ENCODE results near the gene PSMD12.
"Not testable (repeated sequence)": the region's sequence is repeated elsewhere in the genome, so short reads cannot be mapped to it uniquely, and the experiment has no call there.

The PSMD12 gene

GRCh38 chr17:67353161-67353560 is 13.2 kb downstream of the PSMD12 start:
- no peak for DNase-seq

- DNase-seq: no peak
These were observed 17.0 kb downstream of the PSMD12 start for GRCh38 chr17:67349420-67349819.

GRCh38 chr17:67347826-67348225 is 18.6 kb downstream of the PSMD12 start:
- DNase-seq: no peak

GRCh38 chr17:67343237-67343636 is 23.1 kb downstream of the PSMD12 start:
- DNase-seq: no peak

- not testable (repeated sequence) for DNase-seq
These were observed 28.0 kb downstream of the PSMD12 start for GRCh38 chr17:67338353-67338752.

GRCh38 chr17:67336859-67337258 is 29.5 kb downstream of the PSMD12 start:
- DNase-seq: no peak

- no peak for DNase-seq
These were observed 31.0 kb downstream of the PSMD12 start for GRCh38 chr17:67335245-67335835.

GRCh38 chr17:67332162-67332508 is 34.2 kb downstream of the PSMD12 start:
- DNase-seq: not testable (repeated sequence)

- DNase-seq: not testable (repeated sequence)
These were observed 34.8 kb downstream of the PSMD12 start for GRCh38 chr17:67331381-67332161.

- no peak for DNase-seq
These were observed 38.4 kb downstream of the PSMD12 start for GRCh38 chr17:67328026-67328425.

- not testable (repeated sequence) for DNase-seq
These were observed 39.2 kb downstream of the PSMD12 start for GRCh38 chr17:67326959-67327745.

GRCh38 chr17:67326440-67326839 is 39.9 kb downstream of the PSMD12 start:
- DNase-seq: no peak

- no peak for DNase-seq
These were observed 42.0 kb downstream of the PSMD12 start for GRCh38 chr17:67324330-67324729.

GRCh38 chr17:67323445-67323844 is 42.9 kb downstream of the PSMD12 start:
- no peak for DNase-seq

GRCh38 chr17:67322042-67322787 is 44.2 kb downstream of the PSMD12 start:
- DNase-seq: no peak

GRCh38 chr17:67321486-67321885 is 44.9 kb downstream of the PSMD12 start:
- not testable (repeated sequence) for DNase-seq

- no peak for DNase-seq
These were observed 49.6 kb downstream of the PSMD12 start for GRCh38 chr17:67316781-67317180.

GRCh38 chr17:67315865-67316264 is 50.5 kb downstream of the PSMD12 start:
- DNase-seq: no peak

GRCh38 chr17:67312265-67312664 is 54.1 kb downstream of the PSMD12 start:
- no peak for DNase-seq

- DNase-seq: no peak
These were observed 54.8 kb downstream of the PSMD12 start for GRCh38 chr17:67311575-67311974.

GRCh38 chr17:67310406-67310805 is 56.0 kb downstream of the PSMD12 start:
- DNase-seq: no peak

- not testable (repeated sequence) for DNase-seq
These were observed 60.7 kb downstream of the PSMD12 start for GRCh38 chr17:67305446-67306235.

Measured in SW 1271 (cell line).